Suprapubic skin (tissue), 4 donors: ENCODE results near the gene ITPKB.

Experiments
- POLR2A ChIP-seq, 2 donors: fragments of 450-650 bp; IDR thresholded peaks; one replicate each; pipeline ENCODE4 v1.6.1; 2017; ENCODE audit warnings: antibody characterized with exemption in 2 of 2, mild to moderate bottlenecking in 2 of 2, moderate library complexity in 2 of 2
- POLR2AphosphoS5 ChIP-seq, 3 donors: sonication (generic); formaldehyde crosslinking; IDR thresholded peaks; one replicate each; pipeline ENCODE4 v1.6.1; 2017; ENCODE audit warnings: antibody characterized with exemption in 3 of 3
- TF ChIP-seq, protein P1 (sequence below), 2 donors: fragments of 200-600 bp in 1 of 2; fragments of 450-650 bp in 1 of 2; sonication (generic) in 1 of 2; IDR thresholded peaks; one replicate each; pipeline ENCODE4 v1.5.1; 2016 to 2019; ENCODE audit warnings: antibody characterized with exemption in 2 of 2, mild to moderate bottlenecking in 1 of 2, moderate library complexity in 1 of 2

DNA sequence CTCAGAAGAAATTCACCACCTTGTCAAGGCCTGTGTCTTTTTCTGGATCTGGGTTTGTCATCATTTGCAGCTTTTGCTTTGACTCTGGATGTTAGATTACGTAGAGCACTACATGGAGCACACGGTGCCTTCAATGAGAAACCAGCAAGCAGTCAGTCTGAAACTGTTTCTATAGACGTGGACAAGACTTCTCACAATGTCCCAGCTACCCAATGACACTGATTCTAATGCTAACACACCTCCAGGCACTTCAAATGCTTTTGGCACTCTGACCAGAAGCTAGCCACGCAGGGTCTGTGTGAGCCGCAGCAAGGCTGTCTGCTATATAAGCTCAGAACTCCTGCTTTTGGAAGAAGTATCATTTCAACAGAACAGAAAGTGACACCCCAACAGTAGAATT lies 38.2 kb downstream of the ITPKB start:
- TF ChIP-seq, protein P1, sequence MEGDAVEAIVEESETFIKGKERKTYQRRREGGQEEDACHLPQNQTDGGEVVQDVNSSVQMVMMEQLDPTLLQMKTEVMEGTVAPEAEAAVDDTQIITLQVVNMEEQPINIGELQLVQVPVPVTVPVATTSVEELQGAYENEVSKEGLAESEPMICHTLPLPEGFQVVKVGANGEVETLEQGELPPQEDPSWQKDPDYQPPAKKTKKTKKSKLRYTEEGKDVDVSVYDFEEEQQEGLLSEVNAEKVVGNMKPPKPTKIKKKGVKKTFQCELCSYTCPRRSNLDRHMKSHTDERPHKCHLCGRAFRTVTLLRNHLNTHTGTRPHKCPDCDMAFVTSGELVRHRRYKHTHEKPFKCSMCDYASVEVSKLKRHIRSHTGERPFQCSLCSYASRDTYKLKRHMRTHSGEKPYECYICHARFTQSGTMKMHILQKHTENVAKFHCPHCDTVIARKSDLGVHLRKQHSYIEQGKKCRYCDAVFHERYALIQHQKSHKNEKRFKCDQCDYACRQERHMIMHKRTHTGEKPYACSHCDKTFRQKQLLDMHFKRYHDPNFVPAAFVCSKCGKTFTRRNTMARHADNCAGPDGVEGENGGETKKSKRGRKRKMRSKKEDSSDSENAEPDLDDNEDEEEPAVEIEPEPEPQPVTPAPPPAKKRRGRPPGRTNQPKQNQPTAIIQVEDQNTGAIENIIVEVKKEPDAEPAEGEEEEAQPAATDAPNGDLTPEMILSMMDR (IDR thresholded peaks at IDR 0.05), result no peak
- TF ChIP-seq POLR2AphosphoS5 (IDR thresholded peaks at IDR 0.05), result no peak
- no peak for TF ChIP-seq POLR2A (IDR thresholded peaks at IDR 0.05)
